HepG2 (cell line): Measurements from ENCODE around the gene ZCCHC3. TPM values are rescaled to one million over a fixed set of nuclear protein-coding genes. Genes with fewer than 3 reads are reported as not detected.

Experiments used
- HNRNPUL1 ChIP-seq: fragments of 200-400 bp; formaldehyde crosslinking; IDR thresholded peaks from 2 replicates; pipeline ENCODE4 v1.6.1; 2017; ENCODE audit warnings: low read depth, mild to moderate bottlenecking, low read length, moderate library complexity
- HOXA3 ChIP-seq: sonication (generic); formaldehyde crosslinking; IDR thresholded peaks from 2 replicates; pipeline ENCODE4 v1.5.0; 2020; ENCODE audit warnings: missing genetic modification reagents
- IRF1 ChIP-seq: sonication (generic); formaldehyde crosslinking; IDR thresholded peaks from 2 replicates; pipeline ENCODE4 v1.4.0; 2020; ENCODE audit warnings: low read depth, mild to moderate bottlenecking, missing genetic modification reagents
- MTA1 ChIP-seq: sonication (generic); formaldehyde crosslinking; IDR thresholded peaks from 2 replicates; pipeline ENCODE4 v1.4.0; 2020; ENCODE audit warnings: missing genetic modification reagents, mild to moderate bottlenecking, borderline replicate concordance
- NR0B2 ChIP-seq: sonication (generic); formaldehyde crosslinking; IDR thresholded peaks from 2 replicates; pipeline ENCODE4 v1.4.0; 2020; ENCODE audit warnings: mild to moderate bottlenecking, missing genetic modification reagents
- NR2C2 ChIP-seq: sonication (generic); formaldehyde crosslinking; IDR thresholded peaks from 2 replicates; pipeline ENCODE4 v1.4.0; 2020; ENCODE audit warnings: missing genetic modification reagents, mild to moderate bottlenecking, moderate library complexity, borderline replicate concordance
- PLSCR1 ChIP-seq: sonication (generic); formaldehyde crosslinking; IDR thresholded peaks from 2 replicates; pipeline ENCODE4 v1.5.0; 2020; ENCODE audit warnings: missing genetic modification reagents, mild to moderate bottlenecking, borderline replicate concordance
- REPIN1 ChIP-seq: sonication (generic); formaldehyde crosslinking; IDR thresholded peaks from 2 replicates; pipeline ENCODE4 v1.8.0; 2022; ENCODE audit warnings: missing genetic modification reagents, low read depth, mild to moderate bottlenecking, borderline replicate concordance
- RFX5 ChIP-seq: IDR thresholded peaks from 2 replicates; pipeline ENCODE4 v1.6.1; 2011; ENCODE audit warnings: low read depth, low read length, improper control_type of control experiment
- RFXANK ChIP-seq: IDR thresholded peaks from 2 replicates; pipeline ENCODE4 v1.6.1; 2016
- SOX5 ChIP-seq: IDR thresholded peaks from 2 replicates; pipeline ENCODE4 v1.6.1; 2016; ENCODE audit warnings: borderline replicate concordance
- SP140L ChIP-seq: sonication (generic); formaldehyde crosslinking; IDR thresholded peaks from 2 replicates; pipeline ENCODE4 v1.4.0; 2020; ENCODE audit warnings: missing genetic modification reagents, borderline replicate concordance
- TCF12 ChIP-seq, 2 experiments: fragments of 450-650 bp in 1 of 2; sonication (generic) in 1 of 2; formaldehyde crosslinking in 1 of 2; IDR thresholded peaks; 2 replicates each; pipeline versions ENCODE4 v1.6.1 to v1.8.0; 2017 to 2022; ENCODE audit warnings: antibody characterized with exemption in 1 of 2, mild to moderate bottlenecking in 1 of 2, missing genetic modification reagents in 1 of 2, moderate library complexity in 1 of 2
- ZBTB21 ChIP-seq: sonication (generic); formaldehyde crosslinking; IDR thresholded peaks from 2 replicates; pipeline ENCODE4 v1.4.0; 2020; ENCODE audit warnings: missing genetic modification reagents
- ZEB1 ChIP-seq: IDR thresholded peaks from 2 replicates; pipeline ENCODE4 v1.6.1; 2012; ENCODE audit warnings: mild to moderate bottlenecking, low read depth, inconsistent platforms; ENCODE audit not compliant: insufficient replicate concordance
- ZFP36L1 ChIP-seq: sonication (generic); formaldehyde crosslinking; IDR thresholded peaks from 2 replicates; pipeline ENCODE4 v1.8.0; 2022; ENCODE audit warnings: mild to moderate bottlenecking, missing genetic modification reagents, moderate library complexity
- ZNF33A ChIP-seq: sonication (generic); formaldehyde crosslinking; IDR thresholded peaks from 2 replicates; pipeline ENCODE4 v1.5.1; 2020; ENCODE audit warnings: missing genetic modification reagents, mild to moderate bottlenecking, moderate library complexity, borderline replicate concordance
- ZNF644 ChIP-seq: IDR thresholded peaks from 2 replicates; pipeline ENCODE4 v1.6.1; 2016; ENCODE audit warnings: low read depth
- ZNF709 ChIP-seq: sonication (generic); formaldehyde crosslinking; IDR thresholded peaks from 2 replicates; pipeline ENCODE4 v1.5.0; 2020; ENCODE audit warnings: mild to moderate bottlenecking, missing genetic modification reagents
- ZNF710 ChIP-seq: sonication (generic); formaldehyde crosslinking; IDR thresholded peaks from 2 replicates; pipeline ENCODE4 v1.5.0; 2020; ENCODE audit warnings: mild to moderate bottlenecking, missing genetic modification reagents, borderline replicate concordance
- ZNF720 ChIP-seq: sonication (generic); formaldehyde crosslinking; IDR thresholded peaks from 2 replicates; pipeline ENCODE4 v1.4.0; 2020; ENCODE audit warnings: missing genetic modification reagents
- ZNF773 ChIP-seq: sonication (generic); formaldehyde crosslinking; IDR thresholded peaks from 2 replicates; pipeline ENCODE4 v1.4.0; 2020; ENCODE audit warnings: missing genetic modification reagents, borderline replicate concordance
- polyA plus RNA-seq, 8 experiments: library from polyadenylated mRNA; depleted of rRNA in 3 of 8; stranded (reverse) in 7 of 8; unstranded in 1 of 8; fragments of >200 nt; fragmentation: Illumina TruSeq in 4 of 8; extraction: Trizol in 4 of 8; gene quantifications; 2 replicates each; pipeline versions ENCODE4 v1.2.1 to v1.2.3, GENCODE V29; 2011 to 2016; ENCODE audit warnings: low read depth in 4 of 8, missing spikeins in 1 of 8, mixed read lengths in 1 of 8; ENCODE audit not compliant: insufficient read depth in 1 of 8
- total RNA-seq, 5 experiments: library from RNA; depleted of rRNA; stranded (reverse); fragments of >200 nt; fragmentation: Illumina TruSeq; extraction: Trizol; gene quantifications; 2 replicates each; pipeline ENCODE4 v1.2.3, GENCODE V29; 2016; ENCODE audit warnings: low read depth in 1 of 5
- TF ChIP-seq, protein P1 (sequence below): sonication (generic); formaldehyde crosslinking; IDR thresholded peaks from 2 replicates; pipeline ENCODE4 v1.4.0; 2020; ENCODE audit warnings: missing genetic modification reagents

Gene ZCCHC3
- total and polyA plus RNA-seq, 2 of the 13 experiments (the other 11 are each of a cell fraction or from before 2014, with no cell fraction given), result 46.6 to 63.0 TPM

GRCh38 chr20:325889-326644, 28.7 kb downstream of the ZCCHC3 start (continued):
- TF ChIP-seq PLSCR1 (CRISPR knock-in tag) (no peak), RFX5 (no peak), ZFP36L1 (CRISPR knock-in tag) (no peak), REPIN1 (CRISPR knock-in tag) (no peak), IRF1 (CRISPR knock-in tag) (no peak), ZNF709 (CRISPR knock-in tag) (peak; percentile 13; the same call in 1 of the 2 replicates), SP140L (no peak), ZBTB21 (no peak), ZNF773 (CRISPR knock-in tag) (no peak), TCF12 (IDR thresholded peaks at IDR 0.05) (no peak), TCF12 (CRISPR knock-in tag; IDR thresholded peaks at IDR 0.05) (no peak), NR0B2 (CRISPR knock-in tag) (no peak; the same call in 1 of the 2 replicates), ZNF644 (no peak), ZNF720 (CRISPR knock-in tag) (0 out of 2 replicates have a peak, but pooled peaks have one; percentile 16), ZNF33A (CRISPR knock-in tag) (no peak), HNRNPUL1 (no peak), ZNF710 (CRISPR knock-in tag) (peak; percentile 44), MTA1 (CRISPR knock-in tag) (no peak), NR2C2 (peak; percentile 2; the same call in 1 of the 2 replicates), SOX5 (CRISPR knock-in tag) (no peak), RFXANK (CRISPR knock-in tag) (0 out of 2 replicates have a peak, but pooled peaks have one; percentile 13), ZEB1 (no peak), HOXA3 (CRISPR knock-in tag) (no peak; the same call in 1 of the 2 replicates)
- TF ChIP-seq, protein P1, sequence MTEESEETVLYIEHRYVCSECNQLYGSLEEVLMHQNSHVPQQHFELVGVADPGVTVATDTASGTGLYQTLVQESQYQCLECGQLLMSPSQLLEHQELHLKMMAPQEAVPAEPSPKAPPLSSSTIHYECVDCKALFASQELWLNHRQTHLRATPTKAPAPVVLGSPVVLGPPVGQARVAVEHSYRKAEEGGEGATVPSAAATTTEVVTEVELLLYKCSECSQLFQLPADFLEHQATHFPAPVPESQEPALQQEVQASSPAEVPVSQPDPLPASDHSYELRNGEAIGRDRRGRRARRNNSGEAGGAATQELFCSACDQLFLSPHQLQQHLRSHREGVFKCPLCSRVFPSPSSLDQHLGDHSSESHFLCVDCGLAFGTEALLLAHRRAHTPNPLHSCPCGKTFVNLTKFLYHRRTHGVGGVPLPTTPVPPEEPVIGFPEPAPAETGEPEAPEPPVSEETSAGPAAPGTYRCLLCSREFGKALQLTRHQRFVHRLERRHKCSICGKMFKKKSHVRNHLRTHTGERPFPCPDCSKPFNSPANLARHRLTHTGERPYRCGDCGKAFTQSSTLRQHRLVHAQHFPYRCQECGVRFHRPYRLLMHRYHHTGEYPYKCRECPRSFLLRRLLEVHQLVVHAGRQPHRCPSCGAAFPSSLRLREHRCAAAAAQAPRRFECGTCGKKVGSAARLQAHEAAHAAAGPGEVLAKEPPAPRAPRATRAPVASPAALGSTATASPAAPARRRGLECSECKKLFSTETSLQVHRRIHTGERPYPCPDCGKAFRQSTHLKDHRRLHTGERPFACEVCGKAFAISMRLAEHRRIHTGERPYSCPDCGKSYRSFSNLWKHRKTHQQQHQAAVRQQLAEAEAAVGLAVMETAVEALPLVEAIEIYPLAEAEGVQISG (CRISPR knock-in tag), result no peak; the same call in 1 of the 2 replicates
